ENCODE measurements around the gene ERC1. TPM values are rescaled to one million over a fixed set of nuclear protein-coding genes. Genes with fewer than 3 reads are reported as not detected.

ERC1 gene
- total RNA-seq, 1 experiment from 2014 or later, result 39.4 TPM

DNA sequence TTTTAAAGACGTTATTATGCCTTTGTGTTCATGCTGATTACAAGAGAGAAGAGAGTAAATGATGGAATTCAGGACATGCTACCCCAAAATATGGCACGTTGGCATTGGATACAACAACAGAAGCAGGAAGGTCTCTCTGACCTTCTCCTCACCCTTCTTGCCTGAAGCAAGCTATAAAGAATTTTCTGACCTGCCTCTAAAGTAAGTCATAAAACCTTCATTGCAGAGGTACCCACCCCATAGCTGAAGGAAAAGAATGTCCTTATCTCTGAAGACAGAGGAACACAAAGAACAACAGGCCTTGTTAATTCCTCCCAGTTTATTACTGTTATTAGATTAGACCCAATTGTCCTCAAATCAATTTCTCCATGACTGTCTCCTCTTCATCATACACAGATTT is 427.1 kb downstream of the ERC1 start:
- no peak for DNase-seq
- BruUV-seq (replicated peaks), result no TSS peak
- CTCF ChIA-PET, result interaction anchor here (0.7 kb wide), 1 partner anchor 16 kb away, joined by 4 read pairs; no protein-coding TSS in a partner anchor
- Mint-ChIP-seq H3K27me3 (ENCODE audit: unreplicated experiment) (no peaks in the 10 kb centered on the region), H3K4me3 (ENCODE audit: low read depth, unreplicated experiment) (no peak overlapping the region), H3K27ac (ENCODE audit: unreplicated experiment) (no peak overlapping the region), H3K9me3 (ENCODE audit: low read depth, unreplicated experiment) (no peaks in the 10 kb centered on the region), H3K4me1 (ENCODE audit: low read depth, unreplicated experiment) (no peaks in the 10 kb centered on the region), H3K36me3 (ENCODE audit: insufficient read depth, unreplicated experiment) (no peaks in the 10 kb centered on the region)
- intact Hi-C loops (cut with micrococcal nuclease; ENCODE audit: unreplicated experiment), result no loop called here
- no peak for TF ChIP-seq CTCF (IDR thresholded peaks at IDR 0.05; ENCODE audit: unreplicated experiment)

DNA sequence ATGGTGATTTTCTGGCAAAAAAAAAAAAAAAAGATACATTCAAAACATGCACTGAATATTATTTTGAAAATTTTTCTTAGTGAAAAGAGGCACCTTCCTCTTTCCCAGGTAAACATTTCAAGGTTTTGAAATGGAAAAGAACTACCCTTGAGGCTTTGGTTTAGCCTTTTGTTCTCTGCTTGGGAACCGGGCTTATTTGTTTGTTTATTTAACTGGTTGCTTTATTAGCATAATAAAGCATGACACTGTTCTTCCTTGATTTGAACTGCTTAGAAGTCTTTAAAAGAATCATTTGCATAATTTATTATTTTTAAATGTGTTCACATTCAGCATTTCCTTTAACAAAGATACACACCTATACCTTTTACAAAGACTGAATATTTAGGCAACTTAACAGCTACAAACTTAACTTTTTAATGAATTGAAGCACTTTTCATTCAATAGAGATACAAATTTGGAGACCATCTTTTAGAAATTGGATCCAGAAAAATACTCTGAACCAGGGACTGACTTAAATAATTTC is 428.9 kb downstream of the ERC1 start:
- intact Hi-C loops (cut with micrococcal nuclease; ENCODE audit: unreplicated experiment), result no loop called here
- Mint-ChIP-seq H3K4me3 (ENCODE audit: low read depth, unreplicated experiment) (no peak overlapping the region), H3K4me1 (ENCODE audit: low read depth, unreplicated experiment) (no peaks in the 10 kb centered on the region), H3K27me3 (ENCODE audit: unreplicated experiment) (no peaks in the 10 kb centered on the region), H3K9me3 (ENCODE audit: low read depth, unreplicated experiment) (no peaks in the 10 kb centered on the region), H3K36me3 (ENCODE audit: insufficient read depth, unreplicated experiment) (no peaks in the 10 kb centered on the region), H3K27ac (ENCODE audit: unreplicated experiment) (no peak overlapping the region)
- DNase-seq, result no peak
- BruUV-seq (replicated peaks), result no TSS peak
- no peak for TF ChIP-seq CTCF (IDR thresholded peaks at IDR 0.05; ENCODE audit: unreplicated experiment)
- CTCF ChIA-PET, result no interaction called here

DNA sequence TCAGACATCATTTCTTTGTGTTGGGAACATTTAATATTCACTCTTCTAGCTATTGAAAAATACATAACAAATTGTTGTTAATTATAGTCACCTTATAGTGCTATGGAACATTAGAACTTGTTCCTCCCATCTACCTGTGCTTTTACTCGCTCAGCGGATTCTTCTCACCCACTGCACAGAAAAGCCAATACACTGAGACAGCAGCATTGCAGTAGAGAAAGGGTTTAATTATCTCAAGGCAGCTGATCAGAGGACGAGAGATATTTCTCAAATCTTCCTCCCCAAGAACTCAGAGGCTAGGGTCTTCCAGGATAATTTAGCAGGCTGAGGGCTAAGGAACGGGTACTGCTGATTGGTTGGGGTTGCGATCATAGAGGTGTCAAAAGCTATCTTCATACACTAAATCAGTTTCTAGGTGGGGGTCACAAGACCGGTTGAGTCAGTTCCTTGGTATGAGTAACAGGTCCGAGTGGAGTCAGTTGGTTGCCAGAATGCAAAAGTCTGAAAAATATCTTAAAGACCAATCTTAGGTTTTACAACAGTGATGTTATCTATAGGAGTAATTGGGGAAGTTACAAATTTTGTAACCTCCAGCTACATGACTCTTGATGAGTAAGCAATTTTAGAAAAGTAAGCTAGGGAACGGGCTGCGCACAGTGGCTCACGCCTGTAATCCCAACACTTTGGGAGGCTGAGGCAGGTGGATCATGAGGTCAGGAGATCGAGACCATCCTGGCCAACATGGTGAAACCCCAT is 430.2 kb downstream of the ERC1 start:
- no peak overlapping the region for H3K27ac Mint-ChIP-seq (ENCODE audit: unreplicated experiment)
- TF ChIP-seq CTCF (IDR thresholded peaks at IDR 0.05; ENCODE audit: unreplicated experiment), result no peak
- no TSS peak for BruUV-seq (replicated peaks)
- H3K36me3 Mint-ChIP-seq (ENCODE audit: insufficient read depth, unreplicated experiment), result no peaks in the 10 kb centered on the region
- H3K27me3 Mint-ChIP-seq (ENCODE audit: unreplicated experiment), result no peaks in the 10 kb centered on the region
- no peaks in the 10 kb centered on the region for H3K4me1 Mint-ChIP-seq (ENCODE audit: low read depth, unreplicated experiment)
- intact Hi-C loops (cut with micrococcal nuclease; ENCODE audit: unreplicated experiment), result no loop called here
- CTCF ChIA-PET, result interaction anchor here (0.6 kb wide), 1 partner anchor 208 kb away, joined by 3 read pairs; the partner anchor contains the start of gene WNT5B
- H3K4me3 Mint-ChIP-seq (ENCODE audit: low read depth, unreplicated experiment), result no peak overlapping the region
- no peaks in the 10 kb centered on the region for H3K9me3 Mint-ChIP-seq (ENCODE audit: low read depth, unreplicated experiment)
- no peak for DNase-seq

DNA sequence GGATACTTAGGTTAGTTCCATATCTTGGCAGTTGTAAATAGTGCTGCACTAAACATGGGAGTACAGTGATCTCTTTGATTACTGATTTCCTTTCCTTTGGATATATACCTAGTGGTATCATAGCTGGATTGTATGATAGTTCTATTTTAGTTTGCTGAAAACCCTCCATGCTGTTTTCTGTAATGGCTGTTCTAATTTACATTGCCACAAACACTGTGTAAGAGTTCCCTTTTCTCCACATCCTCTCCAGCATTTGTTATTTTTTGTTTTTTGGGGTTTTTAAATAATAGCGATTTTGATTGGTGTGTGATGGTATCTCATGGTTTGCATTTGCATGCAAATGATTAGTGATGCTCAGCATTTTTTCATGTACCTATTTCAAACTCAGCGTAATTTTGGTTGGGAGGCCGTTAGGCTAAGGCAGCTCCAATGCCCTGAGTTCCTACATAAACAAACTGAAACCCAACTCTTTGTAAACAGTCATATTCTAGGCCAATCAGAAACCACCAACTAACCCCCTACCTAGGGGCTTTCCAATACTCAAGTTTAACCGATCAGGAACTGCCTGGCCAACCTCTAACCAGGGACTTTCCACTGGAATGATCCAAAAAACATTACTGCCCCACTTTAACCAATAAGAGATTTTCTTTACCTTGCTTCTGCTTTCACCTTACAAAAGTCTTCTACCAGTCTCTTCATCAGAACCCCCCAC is 431.7 kb downstream of the ERC1 start:
- H3K36me3 Mint-ChIP-seq (ENCODE audit: insufficient read depth, unreplicated experiment), result no peaks in the 10 kb centered on the region
- BruUV-seq (replicated peaks), result no TSS peak
- TF ChIP-seq CTCF (IDR thresholded peaks at IDR 0.05; ENCODE audit: unreplicated experiment), result no peak
- no peaks in the 10 kb centered on the region for H3K9me3 Mint-ChIP-seq (ENCODE audit: low read depth, unreplicated experiment)
- H3K27me3 Mint-ChIP-seq (ENCODE audit: unreplicated experiment), result no peaks in the 10 kb centered on the region
- CTCF ChIA-PET, result interaction anchor here (0.7 kb wide), 1 partner anchor 208 kb away, joined by 3 read pairs; no protein-coding TSS in a partner anchor
- intact Hi-C loops (cut with micrococcal nuclease; ENCODE audit: unreplicated experiment), result no loop called here
- DNase-seq, result no peak
- H3K27ac Mint-ChIP-seq (ENCODE audit: unreplicated experiment), result no peak overlapping the region
- H3K4me1 Mint-ChIP-seq (ENCODE audit: low read depth, unreplicated experiment), result no peaks in the 10 kb centered on the region
- no peak overlapping the region for H3K4me3 Mint-ChIP-seq (ENCODE audit: low read depth, unreplicated experiment)
